Endothelial cell of umbilical vein (primary cell): Measurements from ENCODE around the gene C3orf62. TPM values are rescaled to one million over a fixed set of nuclear protein-coding genes. Genes with fewer than 3 reads are reported as not detected.

Source experiments
- BruUV-seq: library from RNA; stranded (reverse); fragments of 400-500 nt; replicated peaks from 2 replicates; lab custom pipeline; 2021; lab: Mats Ljungman, UMichigan
- CTCF ChIA-PET: fragments of 300-600, 350-600 bp; sonication (Branson Sonifier 250); formaldehyde crosslinking; loops from one replicate; lab custom pipeline; 2021; ENCODE audit warnings: antibody characterized with exemption, inconsistent platforms; lab: Charles Lee
- POLR2A ChIA-PET: fragments of 300-600, 350-600 bp; sonication (Branson Sonifier 250); formaldehyde crosslinking; loops from one replicate; lab custom pipeline; 2021; ENCODE audit warnings: antibody characterized with exemption, inconsistent platforms; lab: Charles Lee
- DNase-seq: peaks from one replicate; pipeline ENCODE4 v3.0.0-alpha.2; 2011; ENCODE audit warnings: low read depth, low spot score
- FAIRE-seq: peaks from 2 replicates; lab custom pipeline; 2011; peaks lifted over from hg19 to GRCh38; lab: Jason Lieb, UNC
- H2AFZ ChIP-seq: 2 replicates; pipeline ENCODE4 v1.6.0; 2012; ENCODE audit warnings: low read depth, low read length, control low read depth, inconsistent platforms
- H3K27ac ChIP-seq: 2 replicates; pipeline ENCODE4 v1.5.1; 2011; ENCODE audit warnings: low read depth, mild to moderate bottlenecking, control low read depth, low read length, moderate library complexity; ENCODE audit not compliant: insufficient read depth
- H3K27me3 ChIP-seq, 2 experiments: 2 replicates each; pipeline versions ENCODE4 v1.6.0 to v1.6.1; 2011; ENCODE audit warnings: low read length in 2 of 2, mixed read lengths in 1 of 2; ENCODE audit not compliant: control insufficient read depth in 2 of 2, insufficient read depth in 2 of 2
- H3K36me3 ChIP-seq, 2 experiments: 2 replicates in 1 of 2; 3 replicates in 1 of 2; pipeline ENCODE4 v1.5.1; 2011; ENCODE audit warnings: low read length in 2 of 2, mild to moderate bottlenecking in 1 of 2, moderate library complexity in 1 of 2; ENCODE audit not compliant: control insufficient read depth in 2 of 2, insufficient read depth in 2 of 2; ENCODE audit errors: extremely low read depth in 1 of 2
- H3K4me1 ChIP-seq: 3 replicates; pipeline ENCODE4 v1.5.1; 2011; ENCODE audit warnings: mild to moderate bottlenecking, low read length; ENCODE audit not compliant: control insufficient read depth, insufficient read depth; ENCODE audit errors: extremely low read depth
- H3K4me2 ChIP-seq: 2 replicates; pipeline ENCODE4 v1.6.1; 2011; ENCODE audit warnings: low read length, control low read depth, mixed read lengths; ENCODE audit not compliant: insufficient read depth
- H3K4me3 ChIP-seq, 3 experiments: fragments of 200-600 bp in 1 of 3; sonication (generic), shearing (Covaris generic) in 1 of 3; replicated peaks in 1 of 3; 2 replicates each; pipeline ENCODE4 v1.5.1; 2011 to 2016; ENCODE audit warnings: control low read depth in 3 of 3, low read length in 3 of 3, mild to moderate bottlenecking in 2 of 3, inconsistent platforms in 1 of 3, low read depth in 1 of 3, moderate library complexity in 1 of 3; ENCODE audit not compliant: insufficient read depth in 1 of 3
- H3K79me2 ChIP-seq: 2 replicates; pipeline ENCODE4 v1.6.0; 2012; ENCODE audit warnings: low read length, inconsistent platforms; ENCODE audit not compliant: control insufficient read depth, insufficient read depth
- H3K9ac ChIP-seq: replicated peaks from 2 replicates; pipeline ENCODE3; 2011; ENCODE audit warnings: low read length, control low read depth; ENCODE audit not compliant: insufficient read depth; ENCODE audit errors: extremely low read depth
- H3K9me1 ChIP-seq: replicated peaks from 3 replicates; pipeline ENCODE4 v1.6.0; 2011; ENCODE audit warnings: mild to moderate bottlenecking, low read length; ENCODE audit not compliant: control insufficient read depth, insufficient read depth; ENCODE audit errors: extremely low read depth
- H3K9me3 ChIP-seq: replicated peaks from 2 replicates; pipeline ENCODE4 v1.5.1; 2012; ENCODE audit warnings: low read length, inconsistent platforms; ENCODE audit not compliant: control insufficient read depth, insufficient read depth
- H4K20me1 ChIP-seq: replicated peaks from 2 replicates; pipeline ENCODE3; 2011; ENCODE audit warnings: mild to moderate bottlenecking, low read length; ENCODE audit not compliant: control insufficient read depth, insufficient read depth; ENCODE audit errors: extremely low read depth
- CTCF ChIP-seq, 2 donors: IDR thresholded peaks; 1 replicate in 1 of 2; 2 replicates in 1 of 2; pipeline ENCODE4 v1.5.1; 2011; ENCODE audit warnings: low read length in 2 of 2, mild to moderate bottlenecking in 2 of 2, moderate library complexity in 2 of 2, control low read depth in 1 of 2, inconsistent platforms in 1 of 2, low read depth in 1 of 2; ENCODE audit not compliant: insufficient read depth in 1 of 2; ENCODE audit errors: extremely low read depth in 1 of 2
- EZH2 ChIP-seq: IDR thresholded peaks from 2 replicates; pipeline ENCODE4 v1.6.1; 2012; ENCODE audit warnings: borderline replicate concordance, low read depth, mild to moderate bottlenecking, moderate library complexity, low read length, inconsistent platforms; ENCODE audit not compliant: severe bottlenecking
- FOS ChIP-seq: IDR thresholded peaks from 2 replicates; pipeline ENCODE4 v1.6.1; 2011; ENCODE audit warnings: mild to moderate bottlenecking, low read length, moderate library complexity, borderline replicate concordance; ENCODE audit not compliant: insufficient read depth
- GATA2 ChIP-seq: IDR thresholded peaks from 2 replicates; pipeline ENCODE4 v1.7.0; 2011; ENCODE audit warnings: low read depth, mild to moderate bottlenecking, moderate library complexity, mixed read lengths, low read length; ENCODE audit not compliant: insufficient read length, insufficient read depth
- JUN ChIP-seq: IDR thresholded peaks from 2 replicates; pipeline ENCODE4 v1.6.1; 2011; ENCODE audit warnings: borderline replicate concordance, low read depth; ENCODE audit not compliant: insufficient read length, insufficient read depth
- MAX ChIP-seq: IDR thresholded peaks from 2 replicates; pipeline ENCODE4 v1.6.1; 2011; ENCODE audit not compliant: insufficient read depth, insufficient read length
- MYC ChIP-seq: IDR thresholded peaks from one replicate; pipeline ENCODE4 v1.6.1; 2011; ENCODE audit warnings: mild to moderate bottlenecking, low read depth, low read length
- POLR2A ChIP-seq: IDR thresholded peaks from 2 replicates; pipeline ENCODE4 v1.6.1; 2012; ENCODE audit warnings: low read depth, mild to moderate bottlenecking, control low read depth, low read length
- POLR2AphosphoS5 ChIP-seq: IDR thresholded peaks from 2 replicates; pipeline ENCODE4 v1.6.1; 2012; ENCODE audit warnings: low read depth, mild to moderate bottlenecking, control low read depth, low read length, moderate library complexity; ENCODE audit not compliant: insufficient read depth
- dilution Hi-C: fragments of 300-500 bp; cut with MboI; formaldehyde crosslinking; loops from one replicate; pipeline ENCODE4 v1.15.0; 2019; ENCODE audit warnings: low sequenced_read_pairs; ENCODE audit not compliant: extremely low pct_ligation_motif_present
- intact Hi-C: fragments of 100-400 bp; cut with micrococcal nuclease; formaldehyde crosslinking; loops from one replicate; pipeline ENCODE4 v1.10.0; 2022
- polyA plus RNA-seq, 4 experiments: library from polyadenylated mRNA; depleted of rRNA in 3 of 4; stranded (reverse) in 3 of 4; unstranded in 1 of 4; fragments of >200 nt; gene quantifications; 2 replicates each; pipeline versions ENCODE4 v1.2.1 to v1.2.3, GENCODE V29; 2011 to 2012; ENCODE audit warnings: missing spikeins in 1 of 4
- total RNA-seq: library from RNA; stranded (reverse); gene quantifications from 2 replicates; pipeline ENCODE4 v1.2.3, GENCODE V29; 2021

C3orf62 gene
- total and polyA plus RNA-seq, 2 donors (not counting 3 experiments of a cell fraction or from before 2014, with no cell fraction given), result 2.8 to 5.6 TPM

- H3K9me3 ChIP-seq, result peaks cover 3% of the 10 kb centered on the region
- BruUV-seq, result no TSS peak
- H3K36me3 ChIP-seq, result no peaks in the 10 kb centered on the region
- FAIRE-seq (peak; percentile 91), DNase-seq (peak; percentile 99)
- ChIA-PET CTCF (interaction anchor here (0.5 to 0.9 kb wide), 2 partner anchors 67 to 207 kb away, joined by 3 to 8 read pairs; partner anchors contain the start of gene KLHDC8B), POLR2A (no interaction called here)
- no peak overlapping the region for H3K4me3 ChIP-seq
- H3K27ac ChIP-seq, result peak overlapping the region; percentile 64
- H3K79me2 ChIP-seq, result no peaks in the 10 kb centered on the region
- H3K4me1 ChIP-seq, result no peaks in the 10 kb centered on the region
- H3K9ac ChIP-seq, result no peak overlapping the region
- dilution Hi-C loops, result no loop called here
- H3K27me3 ChIP-seq, result no peaks in the 10 kb centered on the region
- no peaks in the 10 kb centered on the region for H4K20me1 ChIP-seq
- no peaks in the 10 kb centered on the region for H3K9me1 ChIP-seq
- TF ChIP-seq JUN (peak; percentile 38), GATA2 (no peak), MAX (peak; percentile 32), MYC (no peak), POLR2A (no peak)
- peak overlapping the region; percentile 35 for H2AFZ ChIP-seq
- intact Hi-C loops, result no loop called here
- H3K4me2 ChIP-seq, result no peak overlapping the region
Measured at GRCh38 chr3:49238274-49239127, 38.5 kb downstream of the C3orf62 start.

- H3K27ac ChIP-seq, result no peak overlapping the region
- ChIA-PET POLR2A (no interaction called here), CTCF (no interaction called here)
- H3K79me2 ChIP-seq, result no peaks in the 10 kb centered on the region
- H2AFZ ChIP-seq, result no peak overlapping the region
- no peaks in the 10 kb centered on the region for H3K4me1 ChIP-seq
- no peak for TF ChIP-seq GATA2
- TF ChIP-seq POLR2AphosphoS5, result no peak
- no peak for TF ChIP-seq MAX
- TF ChIP-seq MYC, result no peak
- no peak for TF ChIP-seq JUN
- no peak for TF ChIP-seq POLR2A
- no peak for TF ChIP-seq FOS
- TF ChIP-seq EZH2, result no peak
- no peak for TF ChIP-seq CTCF (IDR thresholded peaks at IDR 0.05; ENCODE audit: extremely low read depth in 1 of 2, insufficient read depth in 1 of 2, low read depth in 1 of 2, low read length in 2 of 2)
- FAIRE-seq, result no peak
- H3K36me3 ChIP-seq, result no peaks in the 10 kb centered on the region
- intact Hi-C loops, result no loop called here
- H3K9ac ChIP-seq, result no peak overlapping the region
- DNase-seq, result no peak
- no peaks in the 10 kb centered on the region for H3K27me3 ChIP-seq
- dilution Hi-C loops, result no loop called here
- H3K9me1 ChIP-seq, result no peaks in the 10 kb centered on the region
- peaks cover 3% of the 10 kb centered on the region for H3K9me3 ChIP-seq
- H3K4me3 ChIP-seq, result no peak overlapping the region
- H3K4me2 ChIP-seq, result no peak overlapping the region
- H4K20me1 ChIP-seq, result no peaks in the 10 kb centered on the region
- no TSS peak for BruUV-seq
Measured at GRCh38 chr3:49237344-49237743, 39.7 kb downstream of the C3orf62 start.
